ENCODE results near the gene RNASE4.
A peak's percentile ranks its signal among the peaks of the same experiment; 100 is the strongest.
"Not testable (repeated sequence)": the region's sequence is repeated elsewhere in the genome, so short reads cannot be mapped to it uniquely, and the experiment has no call there.

RNASE4 gene

GRCh38 chr14:20699931-20700330 lies 15.6 kb downstream of the RNASE4 start:
- DNase-seq, result no peak

- DNase-seq, result not testable (repeated sequence)
Observed at GRCh38 chr14:20700965-20701364, 16.6 kb downstream of the RNASE4 start.

GRCh38 chr14:20706657-20707355 lies 22.4 kb downstream of the RNASE4 start:
- DNase-seq, result no peak

GRCh38 chr14:20707622-20708021 lies 23.3 kb downstream of the RNASE4 start:
- no peak for DNase-seq

GRCh38 chr14:20711261-20711660 lies 26.9 kb downstream of the RNASE4 start:
- no peak for DNase-seq

GRCh38 chr14:20711685-20712084 lies 27.3 kb downstream of the RNASE4 start:
- no peak for DNase-seq

GRCh38 chr14:20712904-20713303 lies 28.5 kb downstream of the RNASE4 start:
- DNase-seq, result no peak

GRCh38 chr14:20714593-20715250 lies 30.4 kb downstream of the RNASE4 start:
- DNase-seq, result peak in 1 of 2 experiments; percentile 7

GRCh38 chr14:20719777-20720176 lies 35.4 kb downstream of the RNASE4 start:
- no peak for DNase-seq

- no peak for DNase-seq
Observed at GRCh38 chr14:20720741-20721140, 36.4 kb downstream of the RNASE4 start.

- DNase-seq, result no peak
Observed at GRCh38 chr14:20722016-20722415, 37.7 kb downstream of the RNASE4 start.

GRCh38 chr14:20723488-20723887 lies 39.1 kb downstream of the RNASE4 start:
- DNase-seq, result no peak

- DNase-seq, result not testable (repeated sequence)
Observed at GRCh38 chr14:20726121-20726520, 41.8 kb downstream of the RNASE4 start.

- no peak for DNase-seq
Observed at GRCh38 chr14:20726531-20726930, 42.2 kb downstream of the RNASE4 start.

- no peak for DNase-seq
Observed at GRCh38 chr14:20730891-20731290, 46.5 kb downstream of the RNASE4 start.

GRCh38 chr14:20732477-20732876 lies 48.1 kb downstream of the RNASE4 start:
- no peak for DNase-seq

GRCh38 chr14:20732979-20733635 lies 48.7 kb downstream of the RNASE4 start:
- DNase-seq, result no peak

GRCh38 chr14:20733684-20734429 lies 49.5 kb downstream of the RNASE4 start:
- DNase-seq, result no peak

GRCh38 chr14:20734430-20734806 lies 50.1 kb downstream of the RNASE4 start:
- DNase-seq, result no peak

GRCh38 chr14:20738292-20738691 lies 53.9 kb downstream of the RNASE4 start:
- not testable (repeated sequence) for DNase-seq

GRCh38 chr14:20742132-20742531 lies 57.8 kb downstream of the RNASE4 start:
- DNase-seq, result no peak

GRCh38 chr14:20743556-20743955 lies 59.2 kb downstream of the RNASE4 start:
- DNase-seq, result no peak

Data from NCI-H446 (cell line).